H1 (cell line): ENCODE measurements around the gene EPHA3. TPM values are rescaled to one million over a fixed set of nuclear protein-coding genes. Genes with fewer than 3 reads are reported as not detected.

Source experiments
- CTCF ChIA-PET: fragments of 300-600 bp; sonication (Branson Sonifier 250); formaldehyde crosslinking; loops from one replicate; lab custom pipeline; 2021; ENCODE audit not compliant: partially characterized antibody; lab: Charles Lee
- POLR2A ChIA-PET: fragments of 300-600 bp; sonication (Branson Sonifier 250); formaldehyde crosslinking; loops from one replicate; lab custom pipeline; 2021; ENCODE audit warnings: inconsistent platforms; ENCODE audit not compliant: partially characterized antibody; lab: Charles Lee
- DNase-seq, 2 experiments: peaks; one replicate each; pipeline versions ENCODE4 v3.0.0 to v3.0.0-alpha.2; 2010 to 2022; ENCODE audit warnings: low spot score in 2 of 2, low read depth in 1 of 2, mixed read lengths in 1 of 2
- FAIRE-seq: peaks from 2 replicates; lab custom pipeline; 2011; peaks lifted over from hg19 to GRCh38; lab: Jason Lieb, UNC
- H2AFZ ChIP-seq: 2 replicates; pipeline ENCODE4 v1.8.1; 2012; ENCODE audit warnings: low read length, inconsistent platforms
- H2AK5ac ChIP-seq: 2 replicates; pipeline ENCODE4 v1.6.1; 2013; ENCODE audit warnings: low read depth, low read length
- H2BK120ac ChIP-seq: replicated peaks from 2 replicates; pipeline ENCODE3; 2013; ENCODE audit warnings: low read depth, low read length, inconsistent platforms
- H2BK12ac ChIP-seq: 2 replicates; pipeline ENCODE4 v1.6.1; 2013; ENCODE audit warnings: low read depth, low read length
- H2BK15ac ChIP-seq: 2 replicates; pipeline ENCODE4 v1.6.1; 2013; ENCODE audit warnings: low read length
- H2BK20ac ChIP-seq: 2 replicates; pipeline ENCODE4 v1.6.1; 2013; ENCODE audit warnings: low read length
- H2BK5ac ChIP-seq: 2 replicates; pipeline ENCODE4 v1.6.1; 2013; ENCODE audit warnings: low read depth, low read length
- H3K14ac ChIP-seq: 2 replicates; pipeline ENCODE4 v1.6.1; 2013; ENCODE audit warnings: inconsistent platforms; ENCODE audit not compliant: insufficient read length
- H3K18ac ChIP-seq: 2 replicates; pipeline ENCODE4 v1.6.1; 2013; ENCODE audit warnings: low read length; ENCODE audit errors: extremely low read depth
- H3K23ac ChIP-seq: 2 replicates; pipeline ENCODE4 v1.6.1; 2013; ENCODE audit warnings: inconsistent platforms; ENCODE audit not compliant: insufficient read length
- H3K23me2 ChIP-seq: 2 replicates; pipeline ENCODE4 v1.6.1; 2013; ENCODE audit warnings: low read depth, low read length
- H3K27ac ChIP-seq: 2 replicates; pipeline ENCODE4 v1.6.1; 2011; ENCODE audit warnings: low read depth, low read length, inconsistent platforms
- H3K27me3 ChIP-seq, 4 experiments: replicated peaks in 1 of 4; 1 replicate in 1 of 4; 2 replicates in 3 of 4; pipeline versions ENCODE4 v1.6.1 to v1.8.1; 2011 to 2013; ENCODE audit warnings: low read length in 3 of 4, mild to moderate bottlenecking in 3 of 4, inconsistent platforms in 2 of 4, mixed read lengths in 2 of 4, moderate library complexity in 1 of 4; ENCODE audit not compliant: control insufficient read depth in 3 of 4, insufficient read depth in 3 of 4; ENCODE audit errors: extremely low read depth in 1 of 4
- H3K36me3 ChIP-seq, 4 experiments: 2 replicates each; pipeline versions ENCODE4 v1.6.1 to v1.8.1; 2011 to 2013; ENCODE audit warnings: mild to moderate bottlenecking in 4 of 4, low read length in 3 of 4, moderate library complexity in 2 of 4, control low read depth in 1 of 4, inconsistent platforms in 1 of 4; ENCODE audit not compliant: insufficient read depth in 4 of 4, control insufficient read depth in 2 of 4
- H3K4ac ChIP-seq: replicated peaks from 2 replicates; pipeline ENCODE3; 2013; ENCODE audit warnings: low read length, low read depth, mixed read lengths, inconsistent platforms; ENCODE audit not compliant: insufficient read length
- H3K4me1 ChIP-seq, 4 experiments: replicated peaks in 1 of 4; 1 replicate in 1 of 4; 2 replicates in 3 of 4; pipeline versions ENCODE4 v1.6.1 to v1.8.1; 2011 to 2013; ENCODE audit warnings: low read length in 3 of 4, inconsistent platforms in 2 of 4, mixed read lengths in 1 of 4; ENCODE audit not compliant: insufficient read depth in 4 of 4, control insufficient read depth in 3 of 4
- H3K4me2 ChIP-seq, 2 experiments: 2 replicates each; pipeline versions ENCODE4 v1.6.1 to v1.8.1; 2011 to 2013; ENCODE audit warnings: low read depth in 2 of 2, low read length in 2 of 2, control low read depth in 1 of 2, inconsistent platforms in 1 of 2, mild to moderate bottlenecking in 1 of 2; ENCODE audit not compliant: insufficient read depth in 1 of 2
- H3K4me3 ChIP-seq, 4 experiments: fragments of 200-600, 300-600 bp in 1 of 4; sonication (generic), shearing (Covaris generic), sonication (Bioruptor Twin) in 1 of 4; 2 replicates each; pipeline versions ENCODE4 v1.5.1 to v1.8.1; 2011 to 2016; ENCODE audit warnings: low read length in 4 of 4, low read depth in 3 of 4, control low read depth in 2 of 4, inconsistent platforms in 2 of 4, mild to moderate bottlenecking in 2 of 4, mixed read lengths in 1 of 4, moderate library complexity in 1 of 4; ENCODE audit not compliant: insufficient read depth in 2 of 4; ENCODE audit errors: extremely low read depth in 1 of 4
- H3K56ac ChIP-seq: replicated peaks from 2 replicates; pipeline ENCODE3; 2013; ENCODE audit warnings: low read depth, mild to moderate bottlenecking, mixed read lengths, low read length, inconsistent platforms; ENCODE audit not compliant: insufficient read length
- H3K79me1 ChIP-seq: 2 replicates; pipeline ENCODE4 v1.6.1; 2013; ENCODE audit warnings: low read depth, low read length, control low read depth
- H3K79me2 ChIP-seq, 2 experiments: 2 replicates each; pipeline versions ENCODE4 v1.6.1 to v1.8.1; 2012 to 2013; ENCODE audit warnings: low read length in 2 of 2, mild to moderate bottlenecking in 2 of 2, inconsistent platforms in 1 of 2; ENCODE audit not compliant: insufficient read depth in 2 of 2, control insufficient read depth in 1 of 2
- H3K9ac ChIP-seq, 4 experiments: replicated peaks in 1 of 4; 1 replicate in 1 of 4; 2 replicates in 3 of 4; pipeline versions ENCODE4 v1.6.1 to v1.8.1; 2011 to 2013; ENCODE audit warnings: low read depth in 3 of 4, low read length in 3 of 4, control low read depth in 2 of 4, mild to moderate bottlenecking in 2 of 4, moderate library complexity in 2 of 4, inconsistent platforms in 1 of 4; ENCODE audit errors: extremely low read depth in 1 of 4
- H3K9me3 ChIP-seq, 2 experiments: 2 replicates each; pipeline versions ENCODE4 v1.6.1 to v1.8.1; 2012 to 2013; ENCODE audit warnings: mild to moderate bottlenecking in 2 of 2, moderate library complexity in 2 of 2, control low read depth in 1 of 2, inconsistent platforms in 1 of 2, low read depth in 1 of 2, low read length in 1 of 2, mixed read lengths in 1 of 2; ENCODE audit not compliant: insufficient read depth in 2 of 2
- H4K20me1 ChIP-seq, 2 experiments: replicated peaks in 1 of 2; 2 replicates each; pipeline versions ENCODE3 to v1.8.1; 2011 to 2013; ENCODE audit warnings: inconsistent platforms in 2 of 2, low read length in 2 of 2, mild to moderate bottlenecking in 1 of 2; ENCODE audit not compliant: insufficient read depth in 2 of 2, control insufficient read depth in 1 of 2
- H4K5ac ChIP-seq: 2 replicates; pipeline ENCODE4 v1.6.1; 2013; ENCODE audit warnings: low read length, low read depth, mixed read lengths, inconsistent platforms; ENCODE audit not compliant: insufficient read length
- H4K8ac ChIP-seq: 2 replicates; pipeline ENCODE4 v1.8.0; 2013; ENCODE audit warnings: mild to moderate bottlenecking, moderate library complexity, low read length, inconsistent platforms; ENCODE audit not compliant: insufficient read depth; ENCODE audit errors: extremely low read depth
- H4K91ac ChIP-seq: replicated peaks from 2 replicates; pipeline ENCODE3; 2013; ENCODE audit warnings: low read length, mixed read lengths, inconsistent platforms; ENCODE audit not compliant: insufficient read length
- CHD1 ChIP-seq: IDR thresholded peaks from 2 replicates; pipeline ENCODE4 v1.6.1; 2012; ENCODE audit warnings: low read depth, low read length, improper control_type of control experiment
- EZH2 ChIP-seq: fragments of 200-600 bp; sonication (generic); IDR thresholded peaks from 2 replicates; pipeline ENCODE4 v1.7.1; 2012; ENCODE audit warnings: low read depth, mild to moderate bottlenecking, moderate library complexity, low read length, inconsistent platforms; ENCODE audit not compliant: severe bottlenecking
- FOSL1 ChIP-seq: IDR thresholded peaks from 2 replicates; pipeline ENCODE4 v1.6.1; 2011; ENCODE audit warnings: mild to moderate bottlenecking, low read depth, low read length, moderate library complexity; ENCODE audit not compliant: insufficient read depth
- JUND ChIP-seq: IDR thresholded peaks from 2 replicates; pipeline ENCODE4 v1.6.1; 2011; ENCODE audit warnings: mild to moderate bottlenecking, improper control_type of control experiment, low read length
- SUZ12 ChIP-seq: fragments of 200-600 bp; sonication (generic); IDR thresholded peaks from 2 replicates; pipeline ENCODE4 v1.6.1; 2012; ENCODE audit warnings: mild to moderate bottlenecking, inconsistent platforms, low read length, moderate library complexity, mixed read lengths
- TAF7 ChIP-seq: optimal IDR thresholded peaks from 2 replicates; pipeline ENCODE3; 2011; ENCODE audit warnings: low read depth, mild to moderate bottlenecking, inconsistent platforms, low read length, moderate library complexity, borderline replicate concordance
- WGBS, 2 experiments: shearing (Covaris generic) in 1 of 2; methylation state at CpG; one replicate each; pipeline versions ENCODE4 v1.1.6 to v1.1.7; 2013 to 2015; ENCODE audit warnings: low lambda C conversion rate in 2 of 2, mixed read lengths in 2 of 2, inconsistent platforms in 1 of 2, low coverage in 1 of 2, missing lambda C conversion rate in 1 of 2; ENCODE audit not compliant: insufficient replicate concordance in 2 of 2, insufficient coverage in 1 of 2, insufficient read length in 1 of 2; ENCODE audit errors: extremely low coverage in 1 of 2, missing lambda C conversion rate in 1 of 2; 5-methylcytosine and 5-hydroxymethylcytosine counted together
- polyA plus RNA-seq, 7 experiments: library from polyadenylated mRNA; depleted of rRNA in 3 of 7; stranded (reverse) in 5 of 7; unstranded in 2 of 7; fragments of >200 nt in 5 of 7; fragments of 200-250 nt in 2 of 7; gene quantifications; 1 replicate in 5 of 7; 2 replicates in 1 of 7; 4 replicates in 1 of 7; pipeline versions ENCODE4 v1.2.1 to v1.2.3, GENCODE V29; 2011 to 2013; ENCODE audit warnings: missing spikeins in 2 of 7, mixed read lengths in 2 of 7
- total RNA-seq: library from RNA; stranded (reverse); fragmentation: NEBNext Ultra II Directional; extraction: Animal tissue kit (Norgen Biotek cat#: 25700); gene quantifications from 2 replicates; pipeline ENCODE4 v1.2.1, GENCODE V29; 2021

Gene EPHA3
- total and polyA plus RNA-seq, 2 of the 8 experiments (the other 6 are each of a cell fraction or from before 2014, with no cell fraction given), result 0.09 to 0.22 TPM

DNA sequence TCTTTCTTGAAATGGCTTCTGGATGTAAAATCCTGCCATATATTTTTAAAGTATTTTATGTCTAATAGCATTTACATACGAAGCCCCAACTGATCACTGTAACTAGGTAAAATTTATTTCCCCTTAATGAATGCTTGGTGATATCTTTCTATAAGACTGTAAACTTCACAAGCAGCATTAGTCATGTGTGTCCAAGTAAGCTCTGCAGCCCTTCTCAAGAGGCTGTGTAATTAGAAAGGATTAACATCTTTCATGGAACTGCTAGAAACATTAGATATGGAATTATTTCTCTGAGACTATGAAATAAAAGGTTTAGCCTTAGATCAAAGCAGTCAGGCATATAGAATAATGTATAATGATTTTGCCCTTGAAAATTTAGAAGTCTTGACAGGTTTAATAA lies 143.3 kb downstream of the EPHA3 start:
- Histone ChIP-seq H3K4me2 (no peak overlapping the region), H2BK5ac (no peak overlapping the region), H3K9ac (no peak overlapping the region), H2AK5ac (no peak overlapping the region), H3K4ac (no peak overlapping the region), H3K9me3 (no peaks in the 10 kb centered on the region), H3K18ac (no peak overlapping the region), H4K8ac (no peak overlapping the region), H3K23ac (no peak overlapping the region), H3K23me2 (no peaks in the 10 kb centered on the region; the same call in 1 of the 2 replicates), H3K27ac (no peak overlapping the region), H2BK12ac (no peak overlapping the region), H2BK120ac (no peak overlapping the region), H4K91ac (no peak overlapping the region), H3K79me1 (no peaks in the 10 kb centered on the region), H3K79me2 (no peaks in the 10 kb centered on the region), H3K56ac (no peak overlapping the region), H3K4me1 (peaks cover 0 to 7% (median 1%) of the 10 kb centered on the region in 4 experiments; a peak in 2 of 7 replicates), H2AFZ (no peak overlapping the region), H3K27me3 (no peaks in the 10 kb centered on the region), H3K36me3 (no peaks in the 10 kb centered on the region), H4K5ac (no peak overlapping the region), H3K4me3 (no peak overlapping the region), H2BK15ac (no peak overlapping the region), H3K14ac (no peak overlapping the region), H2BK20ac (no peak overlapping the region), H4K20me1 (no peaks in the 10 kb centered on the region)
- 96% methylated on average over 1 of the region's 1 CpG; no CpG with 5 or more reads in 1 of the 2 experiments for WGBS, 2 experiments
- no peak for FAIRE-seq
- ChIA-PET CTCF (no interaction called here), POLR2A (no interaction called here)
- no peak for DNase-seq
- TF ChIP-seq FOSL1, result no peak
- TF ChIP-seq TAF7, result no peak
- no peak for TF ChIP-seq CHD1
- no peak for TF ChIP-seq EZH2
- TF ChIP-seq SUZ12, result no peak
- TF ChIP-seq JUND, result no peak
